ENCODE results near the gene DPP10.

DPP10 gene

GRCh38 chr2:115297056-115297455 is 854.6 kb downstream of the DPP10 start:
- H3K27ac ChIP-seq (ENCODE audit: low read length): no peak overlapping the region
- H3K27me3 ChIP-seq (ENCODE audit: control insufficient read depth, insufficient read depth, low read length): no peaks in the 10 kb centered on the region
- no peaks in the 10 kb centered on the region for H3K9me3 ChIP-seq (ENCODE audit: control insufficient read depth, low read depth, low read length)
- H3K9ac ChIP-seq (ENCODE audit: low read length): no peak overlapping the region
- H3K36me3 ChIP-seq (ENCODE audit: control insufficient read depth, low read depth, low read length): no peaks in the 10 kb centered on the region
- no peak overlapping the region for H3K4me3 ChIP-seq (ENCODE audit: low read length)
- H3K4me1 ChIP-seq (ENCODE audit: control insufficient read depth, low read depth, low read length): peaks cover 9% of the 10 kb centered on the region

GRCh38 chr2:115299199-115299598 is 856.8 kb downstream of the DPP10 start:
- H3K36me3 ChIP-seq (ENCODE audit: control insufficient read depth, low read depth, low read length): no peaks in the 10 kb centered on the region
- no peak overlapping the region for H3K4me3 ChIP-seq (ENCODE audit: low read length)
- peaks cover 6% of the 10 kb centered on the region for H3K4me1 ChIP-seq (ENCODE audit: control insufficient read depth, low read depth, low read length)
- no peaks in the 10 kb centered on the region for H3K9me3 ChIP-seq (ENCODE audit: control insufficient read depth, low read depth, low read length)
- no peak overlapping the region for H3K27ac ChIP-seq (ENCODE audit: low read length)
- no peak overlapping the region for H3K9ac ChIP-seq (ENCODE audit: low read length)
- no peaks in the 10 kb centered on the region for H3K27me3 ChIP-seq (ENCODE audit: control insufficient read depth, insufficient read depth, low read length)

GRCh38 chr2:115305712-115306111 is 863.3 kb downstream of the DPP10 start:
- Histone ChIP-seq H3K36me3 (ENCODE audit: control insufficient read depth, low read depth, low read length) (no peaks in the 10 kb centered on the region), H3K27ac (ENCODE audit: low read length) (no peak overlapping the region), H3K4me1 (ENCODE audit: control insufficient read depth, low read depth, low read length) (no peaks in the 10 kb centered on the region), H3K27me3 (ENCODE audit: control insufficient read depth, insufficient read depth, low read length) (no peaks in the 10 kb centered on the region), H3K9me3 (ENCODE audit: control insufficient read depth, low read depth, low read length) (no peaks in the 10 kb centered on the region), H3K4me3 (ENCODE audit: low read length) (no peak overlapping the region), H3K9ac (ENCODE audit: low read length) (no peak overlapping the region)

- Histone ChIP-seq H3K4me3 (ENCODE audit: low read length) (no peak overlapping the region), H3K36me3 (ENCODE audit: control insufficient read depth, low read depth, low read length) (no peaks in the 10 kb centered on the region), H3K9ac (ENCODE audit: low read length) (no peak overlapping the region), H3K27ac (ENCODE audit: low read length) (no peak overlapping the region), H3K4me1 (ENCODE audit: control insufficient read depth, low read depth, low read length) (no peaks in the 10 kb centered on the region), H3K27me3 (ENCODE audit: control insufficient read depth, insufficient read depth, low read length) (no peaks in the 10 kb centered on the region), H3K9me3 (ENCODE audit: control insufficient read depth, low read depth, low read length) (no peaks in the 10 kb centered on the region)
Measured at GRCh38 chr2:115314119-115314518, 871.7 kb downstream of the DPP10 start.

GRCh38 chr2:115327061-115327460 is 884.6 kb downstream of the DPP10 start:
- H3K9me3 ChIP-seq (ENCODE audit: control insufficient read depth, low read depth, low read length): no peaks in the 10 kb centered on the region
- H3K4me3 ChIP-seq (ENCODE audit: low read length): no peak overlapping the region
- no peak overlapping the region for H3K27ac ChIP-seq (ENCODE audit: low read length)
- no peaks in the 10 kb centered on the region for H3K27me3 ChIP-seq (ENCODE audit: control insufficient read depth, insufficient read depth, low read length)
- no peak overlapping the region for H3K9ac ChIP-seq (ENCODE audit: low read length)
- H3K4me1 ChIP-seq (ENCODE audit: control insufficient read depth, low read depth, low read length): no peaks in the 10 kb centered on the region
- H3K36me3 ChIP-seq (ENCODE audit: control insufficient read depth, low read depth, low read length): no peaks in the 10 kb centered on the region

GRCh38 chr2:115359550-115359949 is 917.1 kb downstream of the DPP10 start:
- H3K4me3 ChIP-seq (ENCODE audit: low read length): no peak overlapping the region
- peaks cover 21% of the 10 kb centered on the region for H3K9me3 ChIP-seq (ENCODE audit: control insufficient read depth, low read depth, low read length)
- no peak overlapping the region for H3K27ac ChIP-seq (ENCODE audit: low read length)
- H3K9ac ChIP-seq (ENCODE audit: low read length): no peak overlapping the region
- no peaks in the 10 kb centered on the region for H3K36me3 ChIP-seq (ENCODE audit: control insufficient read depth, low read depth, low read length)
- H3K27me3 ChIP-seq (ENCODE audit: control insufficient read depth, insufficient read depth, low read length): no peaks in the 10 kb centered on the region
- H3K4me1 ChIP-seq (ENCODE audit: control insufficient read depth, low read depth, low read length): peaks cover 13% of the 10 kb centered on the region

- H3K36me3 ChIP-seq (ENCODE audit: control insufficient read depth, low read depth, low read length): no peaks in the 10 kb centered on the region
- H3K4me1 ChIP-seq (ENCODE audit: control insufficient read depth, low read depth, low read length): peaks cover 19% of the 10 kb centered on the region
- H3K4me3 ChIP-seq (ENCODE audit: low read length): no peak overlapping the region
- no peak overlapping the region for H3K9ac ChIP-seq (ENCODE audit: low read length)
- H3K9me3 ChIP-seq (ENCODE audit: control insufficient read depth, low read depth, low read length): no peaks in the 10 kb centered on the region
- no peak overlapping the region for H3K27ac ChIP-seq (ENCODE audit: low read length)
- no peaks in the 10 kb centered on the region for H3K27me3 ChIP-seq (ENCODE audit: control insufficient read depth, insufficient read depth, low read length)
Measured at GRCh38 chr2:115364093-115364492, 921.7 kb downstream of the DPP10 start.

- H3K4me1 ChIP-seq (ENCODE audit: control insufficient read depth, low read depth, low read length): peaks cover 7% of the 10 kb centered on the region
- no peak overlapping the region for H3K27ac ChIP-seq (ENCODE audit: low read length)
- H3K27me3 ChIP-seq (ENCODE audit: control insufficient read depth, insufficient read depth, low read length): no peaks in the 10 kb centered on the region
- H3K4me3 ChIP-seq (ENCODE audit: low read length): no peak overlapping the region
- H3K36me3 ChIP-seq (ENCODE audit: control insufficient read depth, low read depth, low read length): no peaks in the 10 kb centered on the region
- peaks cover 12% of the 10 kb centered on the region for H3K9me3 ChIP-seq (ENCODE audit: control insufficient read depth, low read depth, low read length)
- no peak overlapping the region for H3K9ac ChIP-seq (ENCODE audit: low read length)
Measured at GRCh38 chr2:115369400-115369799, 927.0 kb downstream of the DPP10 start.

- Histone ChIP-seq H3K27me3 (ENCODE audit: control insufficient read depth, insufficient read depth, low read length) (no peaks in the 10 kb centered on the region), H3K4me1 (ENCODE audit: control insufficient read depth, low read depth, low read length) (no peaks in the 10 kb centered on the region), H3K9me3 (ENCODE audit: control insufficient read depth, low read depth, low read length) (peaks cover 22% of the 10 kb centered on the region), H3K36me3 (ENCODE audit: control insufficient read depth, low read depth, low read length) (no peaks in the 10 kb centered on the region), H3K27ac (ENCODE audit: low read length) (no peak overlapping the region), H3K9ac (ENCODE audit: low read length) (no peak overlapping the region), H3K4me3 (ENCODE audit: low read length) (no peak overlapping the region)
Measured at GRCh38 chr2:115374981-115375380, 932.5 kb downstream of the DPP10 start.

- Histone ChIP-seq H3K27me3 (ENCODE audit: control insufficient read depth, insufficient read depth, low read length) (no peaks in the 10 kb centered on the region), H3K4me1 (ENCODE audit: control insufficient read depth, low read depth, low read length) (no peaks in the 10 kb centered on the region), H3K4me3 (ENCODE audit: low read length) (no peak overlapping the region), H3K9ac (ENCODE audit: low read length) (no peak overlapping the region), H3K9me3 (ENCODE audit: control insufficient read depth, low read depth, low read length) (peaks cover 14% of the 10 kb centered on the region), H3K36me3 (ENCODE audit: control insufficient read depth, low read depth, low read length) (no peaks in the 10 kb centered on the region), H3K27ac (ENCODE audit: low read length) (no peak overlapping the region)
Measured at GRCh38 chr2:115384399-115384798, 942.0 kb downstream of the DPP10 start.

- Histone ChIP-seq H3K36me3 (ENCODE audit: control insufficient read depth, low read depth, low read length) (no peaks in the 10 kb centered on the region), H3K27me3 (ENCODE audit: control insufficient read depth, insufficient read depth, low read length) (no peaks in the 10 kb centered on the region), H3K9ac (ENCODE audit: low read length) (no peak overlapping the region), H3K4me1 (ENCODE audit: control insufficient read depth, low read depth, low read length) (no peaks in the 10 kb centered on the region), H3K9me3 (ENCODE audit: control insufficient read depth, low read depth, low read length) (peaks cover 14% of the 10 kb centered on the region), H3K4me3 (ENCODE audit: low read length) (no peak overlapping the region), H3K27ac (ENCODE audit: low read length) (no peak overlapping the region)
Measured at GRCh38 chr2:115386465-115386864, 944.0 kb downstream of the DPP10 start.

GRCh38 chr2:115389024-115389423 is 946.6 kb downstream of the DPP10 start:
- Histone ChIP-seq H3K9ac (ENCODE audit: low read length) (no peak overlapping the region), H3K27ac (ENCODE audit: low read length) (no peak overlapping the region), H3K27me3 (ENCODE audit: control insufficient read depth, insufficient read depth, low read length) (no peaks in the 10 kb centered on the region), H3K4me3 (ENCODE audit: low read length) (no peak overlapping the region), H3K4me1 (ENCODE audit: control insufficient read depth, low read depth, low read length) (peaks cover 2% of the 10 kb centered on the region), H3K36me3 (ENCODE audit: control insufficient read depth, low read depth, low read length) (no peaks in the 10 kb centered on the region), H3K9me3 (ENCODE audit: control insufficient read depth, low read depth, low read length) (no peaks in the 10 kb centered on the region)
